ENCODE data around the gene HNF1A.

Gene HNF1A

GRCh38 chr12:120984351-120984898 is 6.1 kb downstream of the HNF1A start:
- Histone ChIP-seq H3K27me3 (ENCODE audit: insufficient read depth, poor library complexity, severe bottlenecking) (no peaks in the 10 kb centered on the region), H3K27ac (replicated peaks) (no peak overlapping the region), H3K4me3 (replicated peaks; ENCODE audit: insufficient read depth, low read length) (no peak overlapping the region)
- DNase-seq (ENCODE audit: low read depth in 1 of 2, low spot score in 1 of 2) = no peak
- TF ChIP-seq SPI1 (IDR thresholded peaks at IDR 0.05; ENCODE audit: borderline replicate concordance, low read depth) = no peak
- TF ChIP-seq REST (IDR thresholded peaks at IDR 0.05; ENCODE audit: insufficient replicate concordance, low read depth) = no peak
- TF ChIP-seq, protein P1, sequence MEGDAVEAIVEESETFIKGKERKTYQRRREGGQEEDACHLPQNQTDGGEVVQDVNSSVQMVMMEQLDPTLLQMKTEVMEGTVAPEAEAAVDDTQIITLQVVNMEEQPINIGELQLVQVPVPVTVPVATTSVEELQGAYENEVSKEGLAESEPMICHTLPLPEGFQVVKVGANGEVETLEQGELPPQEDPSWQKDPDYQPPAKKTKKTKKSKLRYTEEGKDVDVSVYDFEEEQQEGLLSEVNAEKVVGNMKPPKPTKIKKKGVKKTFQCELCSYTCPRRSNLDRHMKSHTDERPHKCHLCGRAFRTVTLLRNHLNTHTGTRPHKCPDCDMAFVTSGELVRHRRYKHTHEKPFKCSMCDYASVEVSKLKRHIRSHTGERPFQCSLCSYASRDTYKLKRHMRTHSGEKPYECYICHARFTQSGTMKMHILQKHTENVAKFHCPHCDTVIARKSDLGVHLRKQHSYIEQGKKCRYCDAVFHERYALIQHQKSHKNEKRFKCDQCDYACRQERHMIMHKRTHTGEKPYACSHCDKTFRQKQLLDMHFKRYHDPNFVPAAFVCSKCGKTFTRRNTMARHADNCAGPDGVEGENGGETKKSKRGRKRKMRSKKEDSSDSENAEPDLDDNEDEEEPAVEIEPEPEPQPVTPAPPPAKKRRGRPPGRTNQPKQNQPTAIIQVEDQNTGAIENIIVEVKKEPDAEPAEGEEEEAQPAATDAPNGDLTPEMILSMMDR (IDR thresholded peaks at IDR 0.05; ENCODE audit: insufficient read depth, low read length) = no peak
- no peak for TF ChIP-seq GABPA (IDR thresholded peaks at IDR 0.05; ENCODE audit: low read depth)
- no peak for TF ChIP-seq POLR2AphosphoS5 (IDR thresholded peaks at IDR 0.05; ENCODE audit: low read depth)

DNA sequence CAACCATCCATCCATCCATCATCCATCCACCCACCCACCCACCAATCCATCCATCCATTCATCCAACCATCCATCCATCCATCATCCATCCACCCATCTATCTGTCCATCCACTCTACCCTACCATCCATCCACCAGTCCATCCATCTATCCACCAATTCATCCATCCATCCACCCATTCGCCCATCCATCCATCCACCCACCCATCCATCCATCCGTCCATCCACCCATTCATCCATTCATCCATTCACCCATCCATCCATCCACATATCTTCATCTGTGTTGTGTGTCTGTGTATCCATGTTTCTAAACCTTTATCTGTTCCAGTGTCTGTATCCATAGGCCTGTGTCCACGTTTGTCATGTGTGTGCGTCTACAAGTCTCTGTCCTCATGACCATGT is 9.9 kb downstream of the HNF1A start:
- no peak for DNase-seq (ENCODE audit: low read depth in 1 of 2, low spot score in 1 of 2)
- H3K27ac ChIP-seq (replicated peaks) = no peak overlapping the region
- no peak overlapping the region for H3K4me3 ChIP-seq (replicated peaks; ENCODE audit: insufficient read depth, low read length)
- TF ChIP-seq, protein P1 (IDR thresholded peaks at IDR 0.05; ENCODE audit: insufficient read depth, low read length) = no peak
- TF ChIP-seq POLR2AphosphoS5 (IDR thresholded peaks at IDR 0.05; ENCODE audit: low read depth) (no peak), SPI1 (IDR thresholded peaks at IDR 0.05; ENCODE audit: borderline replicate concordance, low read depth) (no peak), REST (IDR thresholded peaks at IDR 0.05; ENCODE audit: insufficient replicate concordance, low read depth) (no peak), GABPA (IDR thresholded peaks at IDR 0.05; ENCODE audit: low read depth) (no peak)
- peaks cover 3% of the 10 kb centered on the region for H3K27me3 ChIP-seq (ENCODE audit: insufficient read depth, poor library complexity, severe bottlenecking)

DNA sequence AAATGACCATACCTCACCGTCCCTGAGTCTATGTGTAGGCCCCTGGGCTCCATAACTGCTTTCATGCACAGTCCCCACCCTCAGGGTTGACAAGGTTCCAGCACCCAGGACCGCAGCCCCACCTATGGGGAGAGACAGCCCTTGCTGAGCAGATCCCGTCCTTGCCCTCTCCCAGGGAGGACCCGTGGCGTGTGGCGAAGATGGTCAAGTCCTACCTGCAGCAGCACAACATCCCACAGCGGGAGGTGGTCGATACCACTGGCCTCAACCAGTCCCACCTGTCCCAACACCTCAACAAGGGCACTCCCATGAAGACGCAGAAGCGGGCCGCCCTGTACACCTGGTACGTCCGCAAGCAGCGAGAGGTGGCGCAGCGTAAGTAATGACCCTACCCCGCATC is 10.3 kb downstream of the HNF1A start:
- DNase-seq (ENCODE audit: low read depth in 1 of 2, low spot score in 1 of 2) = no peak
- TF ChIP-seq GABPA (IDR thresholded peaks at IDR 0.05; ENCODE audit: low read depth) (no peak), POLR2AphosphoS5 (IDR thresholded peaks at IDR 0.05; ENCODE audit: low read depth) (no peak), SPI1 (IDR thresholded peaks at IDR 0.05; ENCODE audit: borderline replicate concordance, low read depth) (no peak)
- TF ChIP-seq, protein P1 (IDR thresholded peaks at IDR 0.05; ENCODE audit: insufficient read depth, low read length) = no peak
- H3K27me3 ChIP-seq (ENCODE audit: insufficient read depth, poor library complexity, severe bottlenecking) = peaks cover 3% of the 10 kb centered on the region
- no peak overlapping the region for H3K27ac ChIP-seq (replicated peaks)
- H3K4me3 ChIP-seq (replicated peaks; ENCODE audit: insufficient read depth, low read length) = no peak overlapping the region

GRCh38 chr12:120989687-120990086 is 11.3 kb downstream of the HNF1A start:
- Histone ChIP-seq H3K27me3 (ENCODE audit: insufficient read depth, poor library complexity, severe bottlenecking) (peaks cover 3% of the 10 kb centered on the region), H3K27ac (replicated peaks) (no peak overlapping the region), H3K4me3 (replicated peaks; ENCODE audit: insufficient read depth, low read length) (no peak overlapping the region)
- no peak for TF ChIP-seq POLR2AphosphoS5 (IDR thresholded peaks at IDR 0.05; ENCODE audit: low read depth)
- TF ChIP-seq REST (IDR thresholded peaks at IDR 0.05; ENCODE audit: insufficient replicate concordance, low read depth) = no peak
- no peak for TF ChIP-seq GABPA (IDR thresholded peaks at IDR 0.05; ENCODE audit: low read depth)
- TF ChIP-seq, protein P1 (IDR thresholded peaks at IDR 0.05; ENCODE audit: insufficient read depth, low read length) = no peak
- TF ChIP-seq SPI1 (IDR thresholded peaks at IDR 0.05; ENCODE audit: borderline replicate concordance, low read depth) = no peak
- no peak for DNase-seq (ENCODE audit: low read depth in 1 of 2, low spot score in 1 of 2)

Data from HL-60 (cell line).